COLO668 (cell line): ENCODE data around the gene OR56B1.

ENCODE experiments used
- DNase-seq: peaks from one replicate; lab custom pipeline; 2025; ENCODE audit not compliant: unreplicated experiment; lab: John Stamatoyannopoulos, UW

OR56B1 gene

GRCh38 chr11:5727691-5728090 is 8.6 kb upstream of the OR56B1 start:
- no peak for DNase-seq

GRCh38 chr11:5737091-5737490 is 843 bp downstream of the OR56B1 start:
- DNase-seq: no peak

GRCh38 chr11:5737670-5738392 is 1.6 kb downstream of the OR56B1 start:
- DNase-seq: no peak

- no peak for DNase-seq
Observed at GRCh38 chr11:5738431-5738830, 2.2 kb downstream of the OR56B1 start.

- DNase-seq: no peak
Observed at GRCh38 chr11:5746614-5747013, 10.4 kb downstream of the OR56B1 start.

GRCh38 chr11:5749836-5750235 is 13.6 kb downstream of the OR56B1 start:
- DNase-seq: no peak

- DNase-seq: no peak
Observed at GRCh38 chr11:5753943-5754342, 17.7 kb downstream of the OR56B1 start, which contains the start of gene OR52N4. TSS of gene OR52N4 (plus strand) at chr11:5754243. CDS start at chr11:5754741, 498 bp downstream.

GRCh38 chr11:5767056-5767455 is 30.8 kb downstream of the OR56B1 start:
- DNase-seq: no peak

GRCh38 chr11:5783255-5783654 is 47.0 kb downstream of the OR56B1 start, which contains the start of gene OR52N5:
TSS of gene OR52N5 (minus strand) at chr11:5783355. CDS start at chr11:5778634, 4,721 bp downstream.
- DNase-seq: no peak
